PC-9 (cell line): Measurements from ENCODE around the gene PHC2.

Source experiments
- EZH2 ChIP-seq: fragments of 200-600 bp; sonication (generic); IDR thresholded peaks from 2 replicates; pipeline ENCODE4 v1.8.0; 2017; ENCODE audit warnings: antibody characterized with exemption, low read depth
- TF ChIP-seq, protein P1 (sequence below): fragments of 200-600 bp; sonication (generic); conservative IDR thresholded peaks from 2 replicates; pipeline ENCODE4 v1.6.1; 2017; ENCODE audit warnings: mixed run types, antibody characterized with exemption, mild to moderate bottlenecking, moderate library complexity

DNA sequence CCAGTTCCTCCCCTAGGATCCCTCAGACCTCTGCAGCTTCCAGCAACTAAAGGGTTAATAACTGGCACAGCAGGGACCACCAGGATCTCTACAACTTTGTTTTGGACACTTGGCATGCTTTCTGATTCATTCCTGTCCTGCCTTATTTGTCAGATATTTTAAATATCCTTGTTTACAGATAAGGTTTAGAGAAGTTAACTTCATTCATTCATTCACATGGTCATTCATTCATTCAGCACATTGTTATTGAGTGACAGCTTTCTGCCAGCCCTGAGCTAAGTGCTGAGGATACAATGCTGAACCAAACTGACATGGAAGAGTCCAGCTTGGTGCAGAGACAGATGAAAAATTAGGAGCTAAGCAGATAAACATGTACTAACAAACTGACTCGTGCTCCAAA, 8.8 kb upstream of the PHC2 start:
- TF ChIP-seq, protein P1, sequence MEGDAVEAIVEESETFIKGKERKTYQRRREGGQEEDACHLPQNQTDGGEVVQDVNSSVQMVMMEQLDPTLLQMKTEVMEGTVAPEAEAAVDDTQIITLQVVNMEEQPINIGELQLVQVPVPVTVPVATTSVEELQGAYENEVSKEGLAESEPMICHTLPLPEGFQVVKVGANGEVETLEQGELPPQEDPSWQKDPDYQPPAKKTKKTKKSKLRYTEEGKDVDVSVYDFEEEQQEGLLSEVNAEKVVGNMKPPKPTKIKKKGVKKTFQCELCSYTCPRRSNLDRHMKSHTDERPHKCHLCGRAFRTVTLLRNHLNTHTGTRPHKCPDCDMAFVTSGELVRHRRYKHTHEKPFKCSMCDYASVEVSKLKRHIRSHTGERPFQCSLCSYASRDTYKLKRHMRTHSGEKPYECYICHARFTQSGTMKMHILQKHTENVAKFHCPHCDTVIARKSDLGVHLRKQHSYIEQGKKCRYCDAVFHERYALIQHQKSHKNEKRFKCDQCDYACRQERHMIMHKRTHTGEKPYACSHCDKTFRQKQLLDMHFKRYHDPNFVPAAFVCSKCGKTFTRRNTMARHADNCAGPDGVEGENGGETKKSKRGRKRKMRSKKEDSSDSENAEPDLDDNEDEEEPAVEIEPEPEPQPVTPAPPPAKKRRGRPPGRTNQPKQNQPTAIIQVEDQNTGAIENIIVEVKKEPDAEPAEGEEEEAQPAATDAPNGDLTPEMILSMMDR = no peak
- TF ChIP-seq EZH2 = no peak
